GM12891 (cell line): ENCODE results near the gene OLFM4.

Experiments used
- POLR2A ChIP-seq: IDR thresholded peaks from 2 replicates; pipeline ENCODE4 v1.6.1; 2011; ENCODE audit warnings: low read depth, low read length, control low read depth
- POLR2AphosphoS5 ChIP-seq: IDR thresholded peaks from 2 replicates; pipeline ENCODE4 v1.6.1; 2011; ENCODE audit warnings: low read depth, low read length, control low read depth
- SPI1 ChIP-seq: IDR thresholded peaks from 2 replicates; pipeline ENCODE4 v1.6.1; 2011; ENCODE audit warnings: low read depth, low read length, control low read depth

DNA sequence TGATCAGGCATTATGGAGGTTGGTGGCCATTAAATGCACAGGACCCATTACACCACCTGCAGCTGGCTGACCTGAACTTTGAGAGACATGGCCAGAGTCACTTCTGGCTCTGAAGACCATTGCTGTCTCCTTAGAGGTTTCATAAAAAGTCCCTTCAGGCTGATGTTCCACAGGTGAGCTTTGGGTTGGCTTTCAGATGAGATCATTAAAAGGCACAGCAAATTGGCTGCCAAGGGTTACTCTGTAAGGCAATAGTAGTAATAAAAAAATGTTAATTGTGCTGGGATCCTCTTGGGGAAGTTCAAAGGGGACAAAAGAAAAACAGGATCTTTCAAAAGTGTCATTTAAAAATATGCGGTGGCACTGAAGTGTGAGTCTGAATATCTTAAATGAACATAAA is 4.2 kb downstream of the OLFM4 start:
- TF ChIP-seq POLR2A (no peak), POLR2AphosphoS5 (no peak), SPI1 (no peak)
